ENCODE measurements around the gene ARHGAP12.

The ARHGAP12 gene

DNA sequence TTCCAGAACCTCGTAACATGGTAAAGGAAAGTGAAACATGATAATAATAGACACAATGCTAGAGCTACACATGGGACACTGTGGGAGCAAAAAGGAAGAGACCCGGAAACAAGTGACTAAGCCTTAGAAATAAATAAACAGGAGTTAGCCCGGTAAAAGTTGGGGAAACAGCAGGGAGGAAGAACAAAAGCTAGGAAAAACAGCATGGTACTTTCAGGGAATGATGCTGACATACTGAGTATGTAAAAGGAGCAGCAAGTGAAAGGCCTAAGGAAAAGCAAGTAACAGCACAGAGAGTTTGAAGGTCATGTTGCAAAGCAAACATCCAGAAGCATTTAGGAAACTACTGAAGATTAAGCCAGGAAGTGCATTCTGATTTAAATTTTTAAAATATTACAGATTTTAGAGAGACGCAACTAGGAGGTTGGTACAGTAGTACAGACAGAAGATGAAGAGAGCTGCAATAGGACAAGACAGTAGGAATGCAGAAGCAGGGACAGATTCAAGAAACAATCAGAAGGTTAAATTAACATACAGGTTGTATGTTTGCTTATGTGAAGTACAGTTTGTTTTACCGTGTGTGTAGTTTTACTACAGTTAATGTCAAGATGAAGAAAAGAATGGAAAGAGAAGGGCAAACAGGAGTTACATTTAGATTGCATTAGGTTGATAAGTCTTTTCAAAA, 63.7 kb downstream of the ARHGAP12 start:
- Histone ChIP-seq H3K9ac (ENCODE audit: low read depth, low read length) (no peak overlapping the region), H3K27me3 (ENCODE audit: control insufficient read depth, insufficient read depth, low read length) (no peaks in the 10 kb centered on the region), H3K4me3 (ENCODE audit: low read depth, low read length) (peak overlapping the region; percentile 1), H3K4me1 (ENCODE audit: control insufficient read depth, insufficient read depth, low read length) (peaks cover 13% of the 10 kb centered on the region), H3K36me3 (ENCODE audit: control insufficient read depth, insufficient read depth, low read length) (no peaks in the 10 kb centered on the region), H3K9me3 (ENCODE audit: control insufficient read depth, insufficient read depth, low read length) (no peaks in the 10 kb centered on the region)

DNA sequence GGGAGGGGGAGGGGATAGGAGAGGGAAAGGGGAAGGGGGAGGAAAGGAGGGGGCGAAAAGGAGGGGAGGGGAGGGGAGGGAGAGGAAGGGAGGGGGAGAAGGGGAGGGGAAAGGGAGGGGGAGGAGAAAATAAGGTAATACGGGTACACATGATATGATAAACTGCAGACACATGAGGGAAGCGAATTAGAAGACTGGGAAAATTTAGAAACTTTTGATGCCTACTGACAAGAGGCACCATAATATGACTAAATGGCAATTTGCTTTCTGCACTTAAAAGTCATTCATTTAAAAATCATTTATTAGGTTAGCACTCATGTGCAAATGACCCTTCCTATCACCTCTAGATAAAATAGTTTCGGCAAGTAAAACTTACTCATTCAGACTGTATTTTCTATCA, 73.6 kb downstream of the ARHGAP12 start:
- Histone ChIP-seq H3K4me1 (ENCODE audit: control insufficient read depth, insufficient read depth, low read length) (no peaks in the 10 kb centered on the region), H3K9ac (ENCODE audit: low read depth, low read length) (no peak overlapping the region), H3K27me3 (ENCODE audit: control insufficient read depth, insufficient read depth, low read length) (no peaks in the 10 kb centered on the region), H3K36me3 (ENCODE audit: control insufficient read depth, insufficient read depth, low read length) (no peaks in the 10 kb centered on the region), H3K4me3 (ENCODE audit: low read depth, low read length) (no peak overlapping the region), H3K9me3 (ENCODE audit: control insufficient read depth, insufficient read depth, low read length) (no peaks in the 10 kb centered on the region)

DNA sequence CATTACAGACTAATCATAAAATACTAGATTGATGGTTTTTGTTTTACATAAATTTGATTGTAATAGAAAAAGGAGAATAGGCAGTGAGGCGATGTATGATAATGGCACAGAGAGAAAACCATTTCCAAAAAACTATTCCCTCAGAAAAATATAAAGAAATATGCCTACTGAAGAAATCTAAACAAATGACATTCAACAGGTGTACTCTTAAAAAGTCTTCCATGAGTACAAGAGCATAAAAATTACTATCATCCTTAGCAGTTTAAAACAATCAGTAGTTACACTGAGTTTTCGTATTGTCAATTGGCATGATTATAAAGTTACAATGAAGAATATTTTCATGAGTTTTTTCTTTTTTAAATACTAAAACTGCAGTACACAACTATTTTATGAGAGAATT, 75.0 kb downstream of the ARHGAP12 start:
- no peaks in the 10 kb centered on the region for H3K36me3 ChIP-seq (ENCODE audit: control insufficient read depth, insufficient read depth, low read length)
- H3K27me3 ChIP-seq (ENCODE audit: control insufficient read depth, insufficient read depth, low read length): no peaks in the 10 kb centered on the region
- no peak overlapping the region for H3K9ac ChIP-seq (ENCODE audit: low read depth, low read length)
- no peaks in the 10 kb centered on the region for H3K4me1 ChIP-seq (ENCODE audit: control insufficient read depth, insufficient read depth, low read length)
- H3K9me3 ChIP-seq (ENCODE audit: control insufficient read depth, insufficient read depth, low read length): no peaks in the 10 kb centered on the region
- H3K4me3 ChIP-seq (ENCODE audit: low read depth, low read length): no peak overlapping the region

DNA sequence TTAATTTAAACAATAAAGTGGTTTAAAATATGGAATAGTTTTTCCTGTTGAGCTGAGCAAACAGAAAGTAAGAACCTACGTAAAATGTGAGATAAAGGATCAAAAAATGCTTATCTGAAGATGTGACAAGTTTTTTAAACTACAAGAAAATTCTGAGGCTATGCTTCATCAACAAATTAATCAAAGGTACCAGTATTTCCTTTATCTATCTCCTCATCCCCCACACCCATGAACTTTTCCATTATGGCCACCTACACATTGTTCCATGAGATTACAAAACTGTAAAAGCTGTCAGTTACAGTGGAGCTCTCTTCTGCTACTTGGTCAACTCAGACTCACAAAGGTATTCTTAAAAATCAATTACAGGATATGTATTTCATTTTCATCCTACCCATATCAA, 77.4 kb downstream of the ARHGAP12 start:
- Histone ChIP-seq H3K9me3 (ENCODE audit: control insufficient read depth, insufficient read depth, low read length) (no peaks in the 10 kb centered on the region), H3K36me3 (ENCODE audit: control insufficient read depth, insufficient read depth, low read length) (no peaks in the 10 kb centered on the region), H3K4me1 (ENCODE audit: control insufficient read depth, insufficient read depth, low read length) (no peaks in the 10 kb centered on the region), H3K9ac (ENCODE audit: low read depth, low read length) (no peak overlapping the region), H3K4me3 (ENCODE audit: low read depth, low read length) (no peak overlapping the region), H3K27me3 (ENCODE audit: control insufficient read depth, insufficient read depth, low read length) (no peaks in the 10 kb centered on the region)

DNA sequence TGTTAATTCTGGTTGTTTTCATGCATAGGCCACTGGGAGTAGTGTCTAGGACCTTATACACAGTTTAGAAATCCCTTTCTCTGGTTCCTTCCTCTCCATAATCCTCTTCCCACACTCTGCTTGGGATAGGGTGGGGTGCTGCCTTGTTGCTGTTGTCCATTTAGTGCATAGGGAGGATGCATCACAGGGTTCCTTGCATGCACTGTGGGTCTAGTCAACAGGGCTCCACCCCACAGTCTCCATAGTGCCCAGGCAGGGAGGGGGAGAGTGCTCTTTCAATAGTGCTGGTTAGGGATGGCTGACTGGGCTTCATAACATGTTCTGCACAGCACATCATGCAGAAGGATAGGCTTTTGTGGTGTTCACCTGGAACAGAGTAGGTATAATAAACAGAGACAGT, 81.1 kb downstream of the ARHGAP12 start:
- no peaks in the 10 kb centered on the region for H3K27me3 ChIP-seq (ENCODE audit: control insufficient read depth, insufficient read depth, low read length)
- no peak overlapping the region for H3K9ac ChIP-seq (ENCODE audit: low read depth, low read length)
- H3K36me3 ChIP-seq (ENCODE audit: control insufficient read depth, insufficient read depth, low read length): no peaks in the 10 kb centered on the region
- H3K4me3 ChIP-seq (ENCODE audit: low read depth, low read length): no peak overlapping the region
- H3K4me1 ChIP-seq (ENCODE audit: control insufficient read depth, insufficient read depth, low read length): no peaks in the 10 kb centered on the region
- H3K9me3 ChIP-seq (ENCODE audit: control insufficient read depth, insufficient read depth, low read length): no peaks in the 10 kb centered on the region

DNA sequence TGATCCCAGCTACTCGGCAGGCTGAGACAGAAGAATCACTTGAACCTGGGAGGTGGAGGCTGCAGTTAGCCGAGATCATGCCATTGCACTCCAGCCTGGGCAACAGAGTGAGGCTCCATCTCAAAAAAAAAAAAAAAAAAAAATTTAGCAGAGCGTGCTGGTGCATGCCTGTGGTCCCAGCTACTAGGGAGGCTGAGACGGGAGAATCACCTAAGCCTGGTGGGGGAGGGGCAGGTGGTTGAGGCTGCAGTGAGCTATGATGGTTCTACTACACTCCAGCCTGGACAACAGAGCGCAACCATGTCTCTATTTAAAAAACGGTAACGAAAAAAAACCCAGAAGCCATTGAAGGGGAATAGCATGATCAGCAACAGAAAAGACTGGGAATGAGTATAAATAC, 89.9 kb downstream of the ARHGAP12 start:
- no peaks in the 10 kb centered on the region for H3K27me3 ChIP-seq (ENCODE audit: control insufficient read depth, insufficient read depth, low read length)
- H3K9ac ChIP-seq (ENCODE audit: low read depth, low read length): no peak overlapping the region
- H3K4me3 ChIP-seq (ENCODE audit: low read depth, low read length): no peak overlapping the region
- H3K9me3 ChIP-seq (ENCODE audit: control insufficient read depth, insufficient read depth, low read length): no peaks in the 10 kb centered on the region
- no peaks in the 10 kb centered on the region for H3K4me1 ChIP-seq (ENCODE audit: control insufficient read depth, insufficient read depth, low read length)
- no peaks in the 10 kb centered on the region for H3K36me3 ChIP-seq (ENCODE audit: control insufficient read depth, insufficient read depth, low read length)

DNA sequence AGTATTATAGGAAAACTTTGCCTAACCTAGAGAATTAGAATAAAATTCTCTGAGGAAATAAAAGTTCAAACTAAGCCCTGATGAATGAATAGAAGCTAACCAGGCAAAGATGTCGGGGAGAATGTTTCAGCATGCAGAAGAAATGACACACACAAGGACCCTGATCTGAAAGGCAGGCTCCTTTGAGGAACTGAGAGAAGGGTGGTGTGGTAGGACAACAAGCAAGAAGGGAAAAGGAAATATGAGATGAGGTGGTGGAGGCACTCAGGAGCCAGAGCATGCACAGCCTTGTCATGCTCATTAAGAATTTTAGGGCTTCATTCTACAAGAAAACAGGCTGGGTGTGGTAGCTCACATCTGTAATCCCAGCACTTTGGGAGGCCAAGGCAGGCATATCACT, 90.6 kb downstream of the ARHGAP12 start:
- no peaks in the 10 kb centered on the region for H3K36me3 ChIP-seq (ENCODE audit: control insufficient read depth, insufficient read depth, low read length)
- H3K9me3 ChIP-seq (ENCODE audit: control insufficient read depth, insufficient read depth, low read length): no peaks in the 10 kb centered on the region
- H3K9ac ChIP-seq (ENCODE audit: low read depth, low read length): no peak overlapping the region
- no peaks in the 10 kb centered on the region for H3K4me1 ChIP-seq (ENCODE audit: control insufficient read depth, insufficient read depth, low read length)
- H3K4me3 ChIP-seq (ENCODE audit: low read depth, low read length): no peak overlapping the region
- H3K27me3 ChIP-seq (ENCODE audit: control insufficient read depth, insufficient read depth, low read length): no peaks in the 10 kb centered on the region

DNA sequence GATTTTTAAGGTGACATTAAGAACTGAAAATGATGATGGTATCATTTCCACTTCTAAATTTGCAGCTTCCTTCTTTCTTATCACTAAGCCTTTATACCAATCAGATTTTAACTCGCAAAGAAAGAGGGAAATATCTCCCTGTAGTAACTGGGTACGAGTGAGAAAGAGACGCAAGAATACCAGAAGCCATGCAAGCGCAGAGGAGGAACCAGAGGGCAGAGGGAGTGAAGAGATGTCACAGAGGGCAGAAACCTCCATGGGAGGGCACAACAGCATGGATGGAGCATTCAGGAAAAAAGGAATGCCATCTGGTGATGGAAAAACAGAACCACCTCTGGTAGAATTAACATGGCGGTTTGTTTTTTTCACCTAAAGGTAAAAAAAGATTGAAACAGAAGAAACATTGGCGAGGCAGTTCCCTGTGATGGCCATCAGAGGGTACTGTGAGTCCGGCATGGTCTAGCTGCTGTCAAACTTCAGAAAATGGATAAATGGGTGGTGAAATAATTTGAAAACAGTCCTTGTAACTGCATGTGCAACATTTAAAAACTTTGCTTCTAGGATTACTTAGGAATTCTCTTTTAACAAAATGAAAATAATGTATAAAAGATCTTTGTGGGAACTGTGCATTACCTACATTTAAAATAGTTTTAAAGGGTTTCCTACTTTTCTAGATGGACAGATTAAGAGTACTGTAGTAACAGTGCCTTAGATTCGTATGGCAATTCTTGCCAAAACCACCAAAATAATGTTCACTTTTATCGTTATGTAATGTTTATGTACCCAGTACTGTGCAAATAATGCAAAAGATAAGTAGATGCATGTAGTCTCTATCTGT, 91.8 kb downstream of the ARHGAP12 start:
- H3K4me1 ChIP-seq (ENCODE audit: control insufficient read depth, insufficient read depth, low read length): no peaks in the 10 kb centered on the region
- H3K27me3 ChIP-seq (ENCODE audit: control insufficient read depth, insufficient read depth, low read length): no peaks in the 10 kb centered on the region
- no peaks in the 10 kb centered on the region for H3K36me3 ChIP-seq (ENCODE audit: control insufficient read depth, insufficient read depth, low read length)
- no peak overlapping the region for H3K9ac ChIP-seq (ENCODE audit: low read depth, low read length)
- no peaks in the 10 kb centered on the region for H3K9me3 ChIP-seq (ENCODE audit: control insufficient read depth, insufficient read depth, low read length)
- no peak overlapping the region for H3K4me3 ChIP-seq (ENCODE audit: low read depth, low read length)

DNA sequence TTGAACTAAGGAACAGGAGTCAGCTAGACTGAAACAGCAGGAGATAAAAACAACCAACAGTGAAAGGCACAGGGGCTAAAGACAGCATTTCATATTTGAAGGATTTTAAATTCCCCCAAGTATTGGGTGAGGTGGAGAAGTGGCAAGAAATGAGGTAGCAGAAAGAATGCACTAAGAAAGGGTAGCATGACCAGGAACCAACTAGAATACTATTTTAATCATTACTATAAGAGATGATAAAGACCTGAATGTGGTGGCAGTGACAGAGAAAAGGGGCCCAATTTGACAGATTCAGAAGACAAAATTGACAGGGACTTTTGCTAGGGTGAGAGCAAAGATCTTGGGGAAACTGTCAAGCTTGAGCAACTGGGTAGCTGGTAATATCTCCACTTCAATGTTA, 94.9 kb downstream of the ARHGAP12 start:
- Histone ChIP-seq H3K9me3 (ENCODE audit: control insufficient read depth, insufficient read depth, low read length) (no peaks in the 10 kb centered on the region), H3K36me3 (ENCODE audit: control insufficient read depth, insufficient read depth, low read length) (no peaks in the 10 kb centered on the region), H3K4me3 (ENCODE audit: low read depth, low read length) (no peak overlapping the region), H3K9ac (ENCODE audit: low read depth, low read length) (no peak overlapping the region), H3K4me1 (ENCODE audit: control insufficient read depth, insufficient read depth, low read length) (no peaks in the 10 kb centered on the region), H3K27me3 (ENCODE audit: control insufficient read depth, insufficient read depth, low read length) (no peaks in the 10 kb centered on the region)

DNA sequence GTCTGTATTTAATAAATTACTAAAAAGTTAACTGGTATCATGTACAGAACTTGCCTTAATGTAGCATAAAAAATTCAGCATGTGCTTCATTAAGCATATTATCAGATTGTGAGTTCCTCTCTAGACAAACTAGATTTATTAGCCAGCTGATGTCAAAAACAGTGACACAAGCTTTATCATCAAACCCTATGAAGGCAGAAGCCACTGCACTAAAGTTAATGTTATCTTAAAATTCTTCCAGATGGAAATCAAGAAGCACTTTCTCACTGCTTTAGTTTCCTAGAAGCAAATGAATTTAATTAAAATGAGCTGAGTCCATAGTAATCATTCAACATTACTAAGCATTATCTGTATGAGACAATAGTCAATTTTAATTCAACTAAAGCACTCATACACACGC, 96.4 kb downstream of the ARHGAP12 start:
- H3K36me3 ChIP-seq (ENCODE audit: control insufficient read depth, insufficient read depth, low read length): no peaks in the 10 kb centered on the region
- H3K27me3 ChIP-seq (ENCODE audit: control insufficient read depth, insufficient read depth, low read length): no peaks in the 10 kb centered on the region
- H3K4me1 ChIP-seq (ENCODE audit: control insufficient read depth, insufficient read depth, low read length): no peaks in the 10 kb centered on the region
- H3K4me3 ChIP-seq (ENCODE audit: low read depth, low read length): no peak overlapping the region
- H3K9me3 ChIP-seq (ENCODE audit: control insufficient read depth, insufficient read depth, low read length): no peaks in the 10 kb centered on the region
- H3K9ac ChIP-seq (ENCODE audit: low read depth, low read length): no peak overlapping the region

DNA sequence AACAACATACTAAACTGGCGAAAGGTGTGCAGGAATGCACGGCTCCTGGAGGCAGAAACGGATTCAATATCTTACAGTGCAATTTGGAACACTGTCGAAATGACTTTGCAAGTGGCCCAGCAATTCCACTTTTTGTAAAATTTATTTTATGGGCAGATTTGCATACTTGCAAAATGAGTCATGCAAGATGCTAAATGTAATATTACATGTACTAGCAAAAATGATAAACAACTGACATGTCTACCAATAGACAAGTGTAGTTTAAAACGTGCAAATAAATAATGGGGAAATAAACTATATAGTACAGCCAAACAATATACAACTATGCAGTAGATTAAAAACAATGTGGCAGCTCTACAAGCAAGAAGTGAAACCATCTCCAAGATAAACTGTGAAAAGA, 97.7 kb downstream of the ARHGAP12 start:
- H3K4me3 ChIP-seq (ENCODE audit: low read depth, low read length): no peak overlapping the region
- no peak overlapping the region for H3K9ac ChIP-seq (ENCODE audit: low read depth, low read length)
- H3K9me3 ChIP-seq (ENCODE audit: control insufficient read depth, insufficient read depth, low read length): no peaks in the 10 kb centered on the region
- H3K27me3 ChIP-seq (ENCODE audit: control insufficient read depth, insufficient read depth, low read length): no peaks in the 10 kb centered on the region
- H3K36me3 ChIP-seq (ENCODE audit: control insufficient read depth, insufficient read depth, low read length): no peaks in the 10 kb centered on the region
- H3K4me1 ChIP-seq (ENCODE audit: control insufficient read depth, insufficient read depth, low read length): no peaks in the 10 kb centered on the region

DNA sequence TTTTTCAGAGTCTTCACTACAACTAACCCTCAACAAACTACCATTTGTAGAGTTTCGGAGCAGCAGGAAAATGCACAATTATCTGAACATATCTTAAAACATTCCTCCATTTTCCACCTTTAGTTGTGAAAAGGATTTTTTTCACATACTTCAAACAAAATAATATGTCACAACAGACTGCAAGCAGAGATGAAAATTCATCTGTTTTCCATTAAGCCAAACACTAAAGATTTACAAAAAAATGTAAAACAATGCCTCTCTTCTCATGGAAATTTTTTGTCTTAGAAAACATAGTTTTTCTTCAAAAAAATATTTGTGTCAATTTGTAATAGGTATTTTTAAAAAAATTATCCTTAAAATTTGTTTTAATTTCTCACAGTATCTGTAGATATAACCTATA, 98.9 kb downstream of the ARHGAP12 start:
- Histone ChIP-seq H3K4me1 (ENCODE audit: control insufficient read depth, insufficient read depth, low read length) (no peaks in the 10 kb centered on the region), H3K9me3 (ENCODE audit: control insufficient read depth, insufficient read depth, low read length) (no peaks in the 10 kb centered on the region), H3K9ac (ENCODE audit: low read depth, low read length) (no peak overlapping the region), H3K4me3 (ENCODE audit: low read depth, low read length) (no peak overlapping the region), H3K36me3 (ENCODE audit: control insufficient read depth, insufficient read depth, low read length) (no peaks in the 10 kb centered on the region), H3K27me3 (ENCODE audit: control insufficient read depth, insufficient read depth, low read length) (no peaks in the 10 kb centered on the region)

All from iPS-15b (cell line).